GM18951 (cell line): ENCODE measurements around the gene ABCC2.

Experiments
- POLR2A ChIP-seq: IDR thresholded peaks from 4 replicates; pipeline ENCODE4 v1.6.1; 2011; ENCODE audit warnings: mild to moderate bottlenecking; ENCODE audit not compliant: insufficient read length, insufficient read depth; ENCODE audit errors: extremely low read depth
- in situ Hi-C: fragments of 300-500 bp; cut with MboI; formaldehyde crosslinking; loops from one replicate; pipeline ENCODE4 v1.12.0; 2022; ENCODE audit warnings: low sequenced_read_pairs, mixed read lengths, inconsistent platforms; ENCODE audit not compliant: unreplicated experiment

The ABCC2 gene

GRCh38 chr10:99841746-99842145 is 59.3 kb downstream of the ABCC2 start:
- TF ChIP-seq POLR2A, result no peak
- in situ Hi-C loops, result loop anchor here (10.0 kb wide), 1 partner anchor 203 kb away; no protein-coding TSS in a partner anchor

- TF ChIP-seq POLR2A, result no peak
- in situ Hi-C loops, result loop anchor here (10.0 kb wide), 1 partner anchor 201 kb away; no protein-coding TSS in a partner anchor
These were observed 60.9 kb downstream of the ABCC2 start for GRCh38 chr10:99843310-99843709.

GRCh38 chr10:99844433-99844955 is 62.1 kb downstream of the ABCC2 start:
- no peak for TF ChIP-seq POLR2A
- in situ Hi-C loops, result loop anchor here (10.0 kb wide), 1 partner anchor 200 kb away; no protein-coding TSS in a partner anchor

- in situ Hi-C loops, result loop anchor here (10.0 kb wide), 1 partner anchor 199 kb away; no protein-coding TSS in a partner anchor
- no peak for TF ChIP-seq POLR2A
These were observed 63.5 kb downstream of the ABCC2 start for GRCh38 chr10:99845837-99846382.

GRCh38 chr10:99849057-99849456 is 66.6 kb downstream of the ABCC2 start:
- no peak for TF ChIP-seq POLR2A
- in situ Hi-C loops, result loop anchor here (10.0 kb wide), 1 partner anchor 196 kb away; no protein-coding TSS in a partner anchor

- in situ Hi-C loops, result loop anchor here (10.0 kb wide), 1 partner anchor 195 kb away; no protein-coding TSS in a partner anchor
These were observed 67.1 kb downstream of the ABCC2 start for GRCh38 chr10:99849536-99849935.

GRCh38 chr10:99850021-99850766 is 67.8 kb downstream of the ABCC2 start:
- in situ Hi-C loops, result no loop called here
- no peak for TF ChIP-seq POLR2A

More at GRCh38 chr10:99849536-99849935, 67.1 kb downstream of the ABCC2 start:
- TF ChIP-seq POLR2A, result no peak

GRCh38 chr10:99850767-99851340 is 68.4 kb downstream of the ABCC2 start:
- in situ Hi-C loops, result no loop called here

GRCh38 chr10:99851825-99852224 is 69.4 kb downstream of the ABCC2 start:
- in situ Hi-C loops, result no loop called here
- no peak for TF ChIP-seq POLR2A

More at GRCh38 chr10:99850767-99851340, 68.4 kb downstream of the ABCC2 start:
- no peak for TF ChIP-seq POLR2A

- TF ChIP-seq POLR2A, result no peak
- in situ Hi-C loops, result no loop called here
These were observed 70.2 kb downstream of the ABCC2 start for GRCh38 chr10:99852481-99853213.

GRCh38 chr10:99853655-99854054 is 71.2 kb downstream of the ABCC2 start:
- TF ChIP-seq POLR2A, result no peak
- in situ Hi-C loops, result no loop called here

GRCh38 chr10:99854860-99855259 is 72.4 kb downstream of the ABCC2 start:
- in situ Hi-C loops, result no loop called here
- no peak for TF ChIP-seq POLR2A
